HuH-7.5 (cell line): ENCODE measurements around the gene KPNB1.
"Not testable (repeated sequence)": the region's sequence is repeated elsewhere in the genome, so short reads cannot be mapped to it uniquely, and the experiment has no call there.

Experiments
- DNase-seq: peaks from one replicate; pipeline ENCODE4 v3.0.0; 2011; ENCODE audit warnings: low spot score

Gene KPNB1

DNA sequence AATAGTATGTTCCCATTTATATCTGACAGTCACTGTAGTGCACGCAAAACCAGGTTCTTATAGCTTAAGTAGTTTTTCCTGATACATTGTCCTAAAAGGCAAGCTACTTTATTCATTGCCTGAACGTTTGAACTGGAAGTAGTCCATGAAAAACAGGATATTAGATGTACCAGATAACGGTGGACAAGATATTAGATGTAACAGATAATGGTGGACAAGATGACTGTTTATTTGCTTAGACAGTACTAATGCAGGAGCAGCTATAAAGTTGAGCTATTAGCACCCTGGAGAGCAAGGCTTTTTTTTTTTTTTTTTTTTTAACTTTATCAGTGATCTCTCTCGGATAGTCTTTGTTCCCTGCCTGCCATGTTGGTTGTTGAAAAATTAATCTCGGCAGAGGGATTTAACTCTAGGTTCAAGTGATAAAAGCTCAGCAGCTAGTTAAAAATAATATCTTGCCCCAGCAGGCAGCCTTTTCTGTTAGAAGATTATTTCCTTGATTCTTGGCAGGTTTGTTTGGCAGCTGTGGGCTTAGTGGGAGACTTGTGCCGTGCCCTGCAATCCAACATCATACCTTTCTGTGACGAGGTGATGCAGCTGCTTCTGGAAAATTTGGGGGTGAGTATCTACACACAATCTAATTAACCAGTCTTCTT is 26.9 kb downstream of the KPNB1 start:
- DNase-seq: no peak

DNA sequence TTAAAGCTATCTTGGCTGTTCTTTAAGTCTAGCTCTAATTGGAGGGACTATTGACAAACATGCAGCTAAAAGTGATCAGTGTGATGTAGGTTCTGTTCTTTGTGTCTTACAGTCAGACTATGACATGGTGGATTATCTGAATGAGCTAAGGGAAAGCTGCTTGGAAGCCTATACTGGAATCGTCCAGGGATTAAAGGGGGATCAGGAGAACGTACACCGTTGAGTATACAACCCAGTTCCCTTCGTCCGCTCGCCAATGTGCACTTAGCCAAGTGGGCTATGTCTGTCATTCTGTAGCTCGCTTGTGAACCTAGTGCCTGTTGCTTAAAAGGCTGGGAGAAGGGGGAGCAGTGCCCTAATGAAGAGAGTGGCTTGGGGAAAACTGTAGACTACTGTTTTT is 28.5 kb downstream of the KPNB1 start:
- DNase-seq: no peak

DNA sequence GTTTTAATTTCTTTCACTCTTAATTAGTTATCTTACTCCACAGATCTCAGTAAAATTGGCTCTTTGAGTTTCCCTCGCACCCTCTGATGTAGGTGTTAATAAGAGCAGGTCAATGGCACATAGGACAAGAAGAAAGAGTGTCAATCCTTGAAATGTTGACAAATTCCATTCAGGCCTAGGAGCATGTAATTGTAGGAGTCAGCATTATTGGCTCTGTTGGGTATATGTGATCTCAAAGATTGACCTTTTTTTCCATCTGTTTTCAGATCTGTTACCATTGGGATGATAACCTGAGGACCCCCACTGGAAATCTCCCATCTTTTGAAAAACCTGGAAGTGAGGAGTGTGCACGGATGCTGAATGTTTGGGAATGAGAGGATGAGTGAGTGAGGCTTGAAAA is 32.4 kb downstream of the KPNB1 start:
- DNase-seq: no peak

DNA sequence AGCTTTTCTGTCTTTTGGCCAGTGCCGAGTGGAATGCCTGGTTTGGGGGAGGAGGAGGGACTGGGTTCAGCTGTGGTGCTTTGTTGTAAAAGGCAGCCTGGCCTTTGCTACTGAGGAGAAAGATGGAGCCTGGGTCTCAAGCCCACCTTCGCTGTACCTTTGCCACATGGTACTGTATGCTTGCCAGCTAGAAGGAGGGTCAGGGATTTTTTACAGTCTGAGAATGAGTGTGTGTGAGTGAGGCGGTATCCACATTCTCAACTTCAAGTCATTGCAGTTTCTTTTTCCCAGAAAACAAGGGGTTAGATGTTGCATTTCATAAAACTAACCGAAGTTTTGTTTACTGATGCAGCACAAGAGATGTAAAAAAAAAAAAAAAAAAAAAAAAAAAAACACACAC is 33.0 kb downstream of the KPNB1 start:
- DNase-seq: not testable (repeated sequence)

DNA sequence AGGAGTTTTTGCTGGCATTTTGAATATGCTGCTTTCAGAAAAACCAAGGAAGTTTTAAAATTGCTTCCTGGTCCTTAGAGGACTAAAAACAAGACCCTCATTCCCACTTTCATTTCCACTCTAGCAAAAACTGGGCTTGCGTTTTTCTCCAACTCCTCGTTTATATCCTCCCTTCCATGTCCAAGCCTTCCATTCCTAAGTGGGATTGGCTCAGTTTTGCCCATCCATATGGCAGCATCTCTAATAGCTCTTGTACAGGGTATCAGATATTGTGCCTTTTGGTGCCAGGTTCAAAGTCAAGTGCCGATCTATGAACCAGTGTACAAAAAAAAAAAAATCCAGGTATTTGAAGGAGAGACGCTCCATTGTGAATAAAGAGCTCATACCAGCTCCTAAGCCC is 34.3 kb downstream of the KPNB1 start:
- DNase-seq: no peak

DNA sequence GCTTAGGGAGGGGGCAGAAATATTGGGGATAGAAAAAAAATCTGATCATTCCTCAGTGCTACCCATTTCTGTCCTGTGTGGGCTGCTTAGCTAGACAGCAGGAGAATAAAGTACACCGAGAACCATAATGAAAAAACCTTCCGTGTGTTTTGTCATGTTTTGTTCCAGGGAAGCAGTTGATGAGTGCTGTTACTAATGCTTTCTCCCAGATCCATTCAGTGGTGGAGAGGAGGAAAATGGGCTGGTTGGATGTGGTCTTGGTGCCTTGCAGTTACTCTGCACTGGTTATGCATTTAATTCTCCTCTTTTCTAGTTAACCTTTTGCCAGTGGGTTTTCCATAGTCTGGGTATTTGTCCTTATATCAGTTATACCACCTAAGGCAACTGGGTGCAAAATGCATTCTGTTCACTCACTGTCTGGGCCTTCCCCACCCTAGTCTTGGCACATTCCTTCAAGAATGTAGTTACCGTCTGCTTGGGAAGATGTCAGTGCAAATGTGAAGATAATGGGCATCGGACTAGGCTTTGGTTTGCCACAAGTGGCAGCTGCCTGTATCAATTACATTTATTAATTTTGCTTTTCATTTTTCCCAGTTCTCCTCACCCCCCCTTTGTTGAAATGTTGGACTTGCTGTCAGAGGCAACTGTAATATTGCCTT is 34.9 kb downstream of the KPNB1 start:
- DNase-seq: no peak

DNA sequence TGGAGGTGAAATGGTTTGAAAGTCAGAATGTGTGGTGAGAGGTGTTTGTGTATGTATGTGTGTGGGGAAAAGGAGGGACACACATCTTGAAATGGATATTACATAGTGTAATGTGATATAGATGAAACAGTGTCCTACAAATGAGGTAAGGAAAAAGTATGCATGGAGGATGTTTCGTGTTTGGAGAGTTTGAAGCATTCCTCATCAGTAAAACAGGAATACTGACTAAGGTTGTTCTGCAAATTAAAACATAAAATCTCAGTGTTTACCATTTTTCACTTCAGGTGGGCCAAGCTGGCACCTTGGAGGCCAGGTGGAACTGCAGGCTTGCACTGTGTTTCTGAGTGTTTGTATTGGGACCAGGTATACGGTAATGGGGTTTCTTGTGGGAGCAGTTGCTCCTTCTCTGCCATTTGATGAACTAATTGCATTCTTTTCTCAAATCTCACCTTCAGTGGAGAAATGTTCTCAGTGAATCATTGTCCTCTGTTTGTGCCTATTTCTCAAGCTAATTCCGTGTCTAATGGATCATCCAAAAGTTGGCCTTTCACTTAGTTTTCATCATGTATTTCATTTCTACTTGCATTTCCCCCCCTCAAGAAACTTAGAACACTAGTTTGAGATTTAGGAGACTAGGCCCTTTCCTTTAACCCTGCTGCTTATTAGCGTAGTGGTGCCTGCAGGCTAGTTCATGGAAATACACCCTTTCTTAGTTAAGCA is 36.0 kb downstream of the KPNB1 start:
- no peak for DNase-seq

DNA sequence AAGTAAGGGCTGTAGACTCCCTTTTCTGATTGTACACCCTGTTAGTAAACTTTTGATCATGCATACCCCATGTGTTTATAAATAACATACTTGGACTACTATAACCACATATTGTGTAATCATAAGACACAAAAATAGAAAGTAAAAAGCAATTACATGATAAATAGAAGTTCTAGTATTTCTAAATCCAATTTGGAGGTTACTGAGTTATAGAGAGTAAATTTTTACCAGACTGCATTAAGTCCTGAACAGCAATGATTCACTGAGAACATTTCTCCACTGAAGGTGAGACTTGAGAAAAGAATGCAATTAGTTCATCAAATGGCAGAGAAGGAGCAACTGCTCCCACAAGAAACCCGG is 36.5 kb downstream of the KPNB1 start:
- no peak for DNase-seq

DNA sequence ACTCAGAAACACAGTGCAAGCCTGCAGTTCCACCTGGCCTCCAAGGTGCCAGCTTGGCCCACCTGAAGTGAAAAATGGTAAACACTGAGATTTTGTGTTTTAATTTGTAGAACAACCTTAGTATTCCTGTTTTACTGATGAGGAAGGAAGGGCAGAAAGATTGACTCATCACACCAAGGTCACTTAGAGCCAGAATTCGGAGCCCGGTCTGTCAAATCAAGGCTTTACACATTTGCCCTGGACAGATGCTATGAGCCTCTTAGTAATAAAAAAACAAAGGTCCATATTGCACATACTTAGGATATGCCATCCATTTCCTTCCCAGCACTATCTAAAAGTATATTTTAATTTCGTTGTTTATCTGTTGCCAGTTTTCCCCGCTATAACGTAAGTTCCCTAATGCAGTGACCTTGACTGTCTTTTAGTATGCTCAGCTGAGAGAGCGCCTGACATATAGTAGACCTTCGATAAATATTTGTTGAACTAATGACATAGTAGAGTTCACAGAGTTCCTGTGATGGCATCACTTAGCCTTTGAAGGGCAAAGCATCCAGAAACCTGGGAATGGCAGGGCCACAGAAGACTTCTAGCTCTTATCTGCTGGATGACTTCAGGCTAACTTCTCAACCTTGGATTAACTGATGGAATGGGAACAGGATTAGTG is 37.1 kb downstream of the KPNB1 start:
- DNase-seq: no peak

DNA sequence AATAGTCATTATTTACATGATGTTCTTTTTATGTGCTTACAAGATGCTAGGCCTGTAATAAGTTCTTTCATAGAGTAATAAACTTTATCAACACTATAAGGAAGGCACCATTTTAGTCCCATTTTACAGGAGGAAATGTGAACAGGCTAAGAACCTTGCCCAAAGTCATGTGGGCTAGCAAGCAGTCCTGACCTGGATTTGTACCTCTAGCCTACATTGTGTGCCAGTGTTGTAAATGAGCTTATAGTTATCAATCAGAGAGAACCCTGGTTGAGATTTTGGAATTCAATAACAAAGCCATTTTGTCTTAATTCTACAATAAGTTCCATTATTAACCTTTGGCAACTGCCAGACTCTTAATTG is 37.6 kb downstream of the KPNB1 start:
- DNase-seq: no peak

DNA sequence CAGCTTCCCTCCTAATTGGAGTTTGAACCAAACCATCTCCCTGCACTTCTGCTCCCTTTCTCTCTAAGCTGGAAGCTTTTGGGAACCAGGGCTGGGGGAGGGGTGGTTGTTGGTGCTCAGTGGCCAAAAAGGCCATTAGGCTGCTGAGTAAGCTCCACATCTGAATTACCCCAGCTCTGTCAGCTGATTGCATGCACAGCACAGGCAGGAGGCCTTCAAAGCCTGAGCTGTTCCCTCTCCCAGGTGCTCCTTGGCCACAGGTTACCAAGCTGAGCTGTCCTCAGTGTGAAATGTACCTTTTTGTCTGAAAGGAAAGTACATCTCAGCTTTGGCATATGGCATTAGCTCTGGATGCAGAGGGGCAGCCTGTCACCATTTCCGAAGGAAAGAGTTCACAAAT is 38.0 kb downstream of the KPNB1 start:
- no peak for DNase-seq

DNA sequence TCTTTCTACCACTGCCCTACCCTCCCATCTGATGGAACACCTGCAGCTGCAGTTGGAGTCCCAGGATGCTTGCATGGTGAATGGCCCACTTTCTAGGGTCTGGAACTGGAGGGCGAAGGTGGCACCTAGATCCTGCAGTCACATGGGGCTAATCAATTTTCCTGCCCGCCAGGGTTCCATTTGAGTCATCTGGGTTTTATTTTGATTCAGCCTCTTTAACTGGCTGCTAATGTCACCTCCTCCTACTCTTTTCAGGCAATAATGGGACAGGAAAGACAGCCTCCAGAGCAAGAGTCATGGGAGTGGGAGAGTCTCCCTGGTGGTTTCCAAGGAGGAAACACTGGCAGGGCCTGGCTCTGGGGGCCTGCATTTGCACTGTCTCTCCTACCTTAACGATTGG is 40.4 kb downstream of the KPNB1 start:
- no peak for DNase-seq

DNA sequence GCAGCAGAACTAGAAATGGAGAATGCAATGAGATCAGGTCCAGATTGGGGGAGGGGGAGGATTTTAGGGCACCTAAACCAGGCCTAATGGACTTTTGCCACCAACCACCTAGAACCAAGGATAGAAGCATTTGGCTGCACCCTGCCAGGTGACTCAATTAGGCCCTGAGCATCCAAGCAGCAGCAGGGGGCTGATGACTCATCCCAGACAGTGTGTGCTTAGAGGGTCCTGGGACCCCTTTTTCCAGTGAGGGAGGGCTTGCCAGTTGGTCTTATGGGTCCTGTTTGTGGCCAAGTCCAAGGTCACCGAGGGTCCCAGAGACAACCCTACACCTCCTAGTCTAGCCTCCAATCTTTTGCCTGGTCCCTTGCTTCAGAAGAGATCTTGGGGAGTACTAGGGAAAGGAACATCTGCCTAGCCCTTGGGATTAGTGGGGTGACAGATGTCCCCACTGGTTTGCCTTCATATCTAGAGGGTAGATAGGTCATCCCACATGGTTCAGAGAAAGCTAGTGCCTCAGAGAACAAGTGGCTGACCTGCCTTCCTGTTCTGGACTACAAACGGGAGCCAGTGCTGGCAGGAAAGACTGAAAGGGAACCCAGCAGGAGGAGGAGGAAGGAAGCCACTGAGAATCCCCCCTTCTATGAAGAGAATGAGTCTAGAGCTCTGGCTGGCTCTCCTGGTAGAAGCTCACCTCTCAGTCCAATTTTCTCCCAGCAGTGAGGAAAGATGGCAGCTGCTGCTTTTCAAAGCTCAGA is 42.6 kb downstream of the KPNB1 start:
- no peak for DNase-seq

DNA sequence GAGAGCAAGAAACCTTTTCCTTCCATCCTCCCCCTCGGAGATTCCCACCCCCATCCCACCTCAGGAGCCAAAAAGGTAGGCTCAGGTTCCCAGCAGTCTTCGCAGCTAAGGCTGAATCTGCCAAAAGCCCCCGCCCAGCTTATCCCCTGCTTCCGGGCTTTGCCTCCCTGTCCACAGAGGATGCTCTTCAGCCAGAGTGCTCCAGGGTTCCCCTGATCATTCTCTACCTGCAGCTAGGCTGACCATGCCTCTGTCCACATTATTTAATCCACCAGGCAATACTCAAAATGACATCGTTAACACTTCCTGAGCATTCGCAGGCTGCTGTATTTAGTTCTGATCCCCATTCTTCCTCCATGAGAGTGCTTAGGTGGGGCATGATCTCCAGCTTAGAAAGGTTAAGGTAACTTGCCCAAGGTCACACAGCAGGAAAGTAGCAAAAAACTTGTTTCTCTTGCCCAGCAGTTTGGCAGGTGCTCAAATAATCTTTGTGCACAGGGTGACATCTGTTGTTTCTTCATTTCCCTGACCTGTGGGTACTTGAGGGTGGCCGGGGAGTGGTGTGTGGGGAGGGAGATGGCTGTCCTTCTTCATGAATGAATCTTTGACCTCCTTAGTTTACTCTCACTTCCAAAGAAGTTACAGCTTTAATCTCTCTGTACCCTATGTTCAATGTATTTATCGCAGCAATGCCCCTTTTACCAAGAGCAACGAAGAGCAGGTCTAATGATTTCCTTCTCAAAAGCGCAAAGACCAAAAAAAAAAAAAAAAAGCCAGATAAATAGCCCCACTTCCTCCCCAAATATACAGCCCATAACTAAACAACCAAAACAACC is 43.4 kb downstream of the KPNB1 start:
- DNase-seq: no peak

DNA sequence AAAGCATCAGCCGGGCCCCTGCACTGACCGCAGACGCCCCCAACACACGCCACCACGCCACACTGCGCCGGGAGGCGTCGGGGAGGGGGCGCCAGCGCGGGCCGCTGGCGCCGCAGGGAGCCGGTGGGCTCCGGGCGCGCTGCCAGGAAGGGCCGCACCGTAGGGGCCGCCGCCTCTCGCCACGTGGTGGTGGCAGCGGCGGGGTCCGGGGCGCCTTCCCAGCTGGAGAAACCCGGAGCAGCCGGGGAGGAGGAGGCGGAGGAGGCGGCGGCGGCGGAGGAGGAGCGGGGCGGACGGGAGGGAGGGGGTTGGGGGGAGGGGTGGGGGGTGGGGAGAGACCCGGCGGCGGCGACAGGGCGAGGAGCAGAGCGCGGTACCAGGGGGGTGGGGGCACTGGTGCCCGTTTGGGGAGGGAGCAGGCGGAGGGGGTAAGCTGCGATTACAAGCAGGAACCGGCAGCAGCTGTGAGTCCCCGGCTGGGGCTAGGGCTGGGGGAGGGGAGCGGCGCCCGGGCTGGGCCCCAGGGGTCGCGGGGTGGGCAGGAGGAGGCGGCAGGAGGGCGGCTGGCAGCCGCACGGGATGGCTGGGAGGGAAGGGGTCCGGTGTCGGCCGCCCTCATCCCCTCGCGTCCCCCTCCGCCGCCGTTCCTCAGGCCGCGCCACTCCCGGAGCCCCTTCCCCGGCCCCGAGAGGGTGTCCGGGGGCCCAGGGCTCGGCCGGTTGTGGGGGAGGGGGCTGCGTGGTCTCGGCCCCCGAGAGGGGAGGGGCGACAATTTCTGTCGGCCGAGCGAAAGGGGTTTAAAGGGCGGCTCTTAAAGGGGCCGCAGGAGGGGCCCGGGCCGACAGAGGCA is 44.2 kb downstream of the KPNB1 start, which contains the start of gene TBKBP1:
Gene TBKBP1, plus strand, starts transcription at position 431 of the 850 bp plus-strand sequence. CDS start 1,952 bp downstream, outside the sequence.
- DNase-seq: peak; percentile 72

DNA sequence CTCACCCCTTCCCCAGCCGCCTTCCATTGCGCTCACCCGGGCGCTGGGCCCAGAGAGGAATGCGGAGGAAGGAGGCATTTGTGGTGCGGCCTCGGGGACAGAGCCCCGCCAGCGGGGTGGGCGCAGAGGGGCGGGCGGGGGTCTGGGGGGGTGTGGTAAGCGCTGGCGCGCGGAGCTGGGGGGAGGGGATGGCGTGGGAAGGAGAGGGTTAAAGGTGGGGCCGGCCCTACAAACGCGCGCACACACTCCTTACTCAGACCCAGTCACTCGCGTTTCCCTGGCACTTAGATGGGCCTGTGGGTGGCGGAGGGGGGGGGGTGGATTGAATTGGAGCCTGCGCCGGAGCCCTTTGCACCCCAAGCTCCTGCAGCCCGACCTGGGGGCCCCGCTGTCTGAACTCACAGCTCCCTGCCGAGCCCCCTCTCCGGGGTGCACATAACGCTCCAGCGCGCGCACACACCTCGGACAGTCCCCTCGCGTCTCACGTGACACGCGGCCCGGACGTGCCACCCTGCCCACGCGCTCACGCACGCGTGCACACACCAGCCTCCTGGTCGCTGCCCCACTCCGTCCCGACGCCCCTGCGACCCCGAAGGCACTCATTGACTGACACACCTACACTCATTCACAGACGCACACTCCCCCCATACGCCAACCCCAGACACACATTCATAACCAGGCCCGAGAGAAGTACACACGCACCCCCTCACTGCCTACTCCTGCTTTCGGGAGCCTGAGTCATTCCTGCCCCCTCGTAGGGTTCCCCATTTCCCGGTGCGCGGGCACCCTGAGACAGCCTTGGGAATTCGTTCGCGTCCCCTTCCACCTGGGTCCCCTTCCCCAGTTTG is 45.1 kb downstream of the KPNB1 start:
- DNase-seq: no peak

DNA sequence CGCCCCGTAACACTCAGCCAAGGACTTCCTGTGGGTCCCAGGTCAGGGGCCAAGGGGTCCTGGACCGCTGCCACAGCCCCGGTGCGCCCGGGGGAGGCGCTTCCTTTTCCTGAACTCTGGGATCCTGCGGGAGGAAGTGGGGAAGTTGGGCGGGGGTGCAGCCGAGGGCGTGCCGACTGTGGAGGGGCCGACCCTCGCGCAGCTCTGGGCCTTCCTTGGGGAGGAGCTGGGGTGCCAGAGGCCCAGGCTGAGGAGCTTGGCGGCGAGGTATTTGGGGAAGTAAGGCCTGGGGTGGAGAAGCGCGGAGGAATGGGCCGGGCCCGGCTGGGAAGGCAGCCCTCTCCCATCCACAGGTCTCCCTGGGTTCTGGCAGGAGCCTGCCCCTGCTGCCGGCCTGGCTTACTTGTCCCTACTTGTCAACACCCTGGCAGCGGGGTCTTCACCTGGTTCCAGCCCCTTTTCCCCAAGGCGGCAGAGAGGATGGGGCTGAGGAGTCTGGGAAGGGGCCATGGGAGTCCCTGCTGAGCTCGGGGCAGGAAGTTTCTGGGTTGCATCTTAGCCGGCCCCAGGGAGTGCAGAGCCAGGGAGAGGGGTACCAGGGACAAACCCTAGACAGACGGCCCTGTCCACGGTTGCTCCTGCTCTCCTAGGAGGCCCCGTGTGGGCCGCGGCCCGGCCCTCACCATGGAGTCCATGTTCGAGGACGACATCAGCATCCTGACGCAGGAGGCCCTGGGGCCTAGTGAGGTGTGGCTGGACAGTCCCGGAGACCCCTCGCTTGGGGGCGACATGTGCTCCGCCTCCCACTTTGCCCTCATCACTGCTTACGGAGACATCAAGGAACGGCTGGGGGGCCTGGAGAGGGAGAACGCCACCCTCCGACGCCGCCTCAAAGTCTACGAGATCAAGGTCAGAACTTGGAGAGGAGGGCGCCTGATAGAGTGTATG is 46.0 kb downstream of the KPNB1 start:
- DNase-seq: no peak
